Non-pigmented ciliary epithelial cell (primary cell): ENCODE data around the gene HUWE1.
"Not testable (repeated sequence)": the region's sequence is repeated elsewhere in the genome, so short reads cannot be mapped to it uniquely, and the experiment has no call there.

Experiments
- DNase-seq: peaks from one replicate; pipeline ENCODE4 v3.0.0-alpha.2; 2010; ENCODE audit warnings: low read depth

HUWE1 gene

DNA sequence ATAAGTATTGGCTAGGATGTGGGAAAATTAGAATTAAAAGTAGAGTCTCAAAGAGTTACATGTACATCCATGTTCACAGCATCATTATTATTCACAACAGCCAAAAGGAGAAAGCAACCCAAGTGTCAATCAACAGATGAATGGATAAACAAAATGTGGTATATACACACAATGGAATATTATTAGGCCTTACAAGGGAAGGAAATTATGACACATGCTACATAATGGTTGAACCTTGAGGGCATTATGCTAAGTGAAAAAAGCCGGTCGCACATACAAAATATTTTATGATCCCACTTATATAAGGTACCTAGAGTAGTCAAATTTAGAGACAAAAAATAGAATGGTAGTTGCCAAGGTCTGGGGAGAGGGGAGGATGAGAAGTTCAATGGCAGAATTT lies 80.1 kb downstream of the HUWE1 start:
- no peak for DNase-seq

DNA sequence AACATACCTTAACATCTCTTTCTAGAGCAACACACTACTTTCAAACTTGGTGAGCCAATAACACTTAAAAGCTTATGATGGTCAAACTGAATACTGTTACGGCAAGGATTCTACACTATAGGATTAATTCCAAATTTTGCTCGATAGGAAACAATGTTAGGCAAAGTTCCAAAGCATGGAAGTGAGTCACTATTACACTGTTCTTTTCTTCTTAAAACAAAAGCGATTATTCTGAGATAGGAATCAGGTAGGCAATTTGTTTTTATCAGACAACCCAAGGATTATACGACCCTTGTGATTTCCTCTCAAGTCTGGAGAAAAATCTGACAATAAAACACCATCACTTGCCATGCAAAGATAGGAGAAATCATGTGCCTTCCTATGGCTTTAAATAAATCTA lies 81.5 kb downstream of the HUWE1 start:
- DNase-seq, result no peak

DNA sequence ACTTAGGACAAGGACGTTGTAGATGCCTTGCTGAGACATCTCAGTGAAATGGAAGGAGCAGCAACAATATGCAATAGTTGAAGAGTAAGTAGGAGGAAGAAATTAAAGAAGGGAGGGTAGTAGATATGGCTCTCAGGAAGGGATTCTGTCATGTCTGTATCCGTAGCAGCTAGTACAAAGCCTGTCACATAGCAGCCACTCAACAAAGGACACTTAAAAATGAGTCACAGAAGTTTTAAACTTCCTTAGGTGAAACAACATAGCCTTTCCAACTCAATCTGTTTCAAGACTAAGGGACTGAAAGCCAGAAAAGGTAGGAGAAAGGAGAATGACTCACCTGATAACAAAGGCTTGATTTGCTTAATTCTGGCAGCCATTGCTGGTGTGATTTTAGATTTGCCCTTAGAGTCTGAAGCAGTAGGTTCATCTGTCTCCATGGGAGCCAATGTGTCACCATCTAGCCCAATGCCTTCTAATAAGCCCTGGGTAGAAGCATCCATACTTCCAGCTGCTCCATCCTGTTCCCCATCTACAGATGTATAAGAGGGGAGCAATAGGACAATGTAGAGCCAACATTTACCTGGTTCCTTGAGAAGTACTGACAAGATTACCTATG lies 86.6 kb downstream of the HUWE1 start:
- DNase-seq, result no peak

DNA sequence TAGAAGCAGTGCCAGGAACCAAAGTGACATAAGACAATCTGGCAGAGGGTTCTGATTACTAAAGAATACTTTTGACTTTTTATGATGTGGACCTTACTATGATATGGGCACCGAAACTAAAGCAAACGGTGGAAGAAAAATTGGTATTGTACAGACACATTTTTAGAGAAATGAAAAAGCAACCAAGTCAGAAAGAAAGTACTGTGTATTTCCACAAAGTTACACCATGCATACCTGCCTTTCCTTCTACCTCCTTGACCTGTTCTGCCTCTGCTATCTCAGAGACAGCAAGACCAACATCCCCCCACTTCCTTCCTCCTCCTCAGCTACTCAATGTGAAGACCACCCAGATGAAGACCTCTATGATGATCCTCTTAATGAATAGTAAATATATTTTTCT lies 88.3 kb downstream of the HUWE1 start:
- no peak for DNase-seq

DNA sequence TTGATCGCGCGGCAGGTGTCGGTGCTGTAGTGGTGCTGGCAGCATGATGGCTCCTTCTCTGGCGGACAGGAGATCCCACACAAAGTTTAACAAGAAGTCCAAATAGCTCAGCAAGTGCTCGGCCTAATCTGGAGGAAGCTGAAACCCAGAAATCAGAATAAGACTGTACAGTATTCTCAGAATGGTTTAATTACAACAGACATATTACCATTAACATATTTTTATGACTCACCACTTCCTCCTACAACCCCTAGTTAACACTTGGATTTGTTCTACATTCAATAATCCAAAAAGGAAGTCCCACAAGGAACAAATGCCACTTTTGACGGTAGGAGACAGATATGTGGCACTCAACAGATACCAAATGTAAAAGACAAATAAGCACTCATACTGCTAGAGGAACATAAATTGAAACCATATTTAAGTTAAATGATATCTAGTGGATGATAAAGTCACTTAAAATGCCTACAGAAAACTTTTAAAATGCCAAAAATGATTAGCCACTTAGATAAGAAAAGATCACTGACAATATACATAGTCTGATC lies 91.2 kb downstream of the HUWE1 start:
- no peak for DNase-seq

DNA sequence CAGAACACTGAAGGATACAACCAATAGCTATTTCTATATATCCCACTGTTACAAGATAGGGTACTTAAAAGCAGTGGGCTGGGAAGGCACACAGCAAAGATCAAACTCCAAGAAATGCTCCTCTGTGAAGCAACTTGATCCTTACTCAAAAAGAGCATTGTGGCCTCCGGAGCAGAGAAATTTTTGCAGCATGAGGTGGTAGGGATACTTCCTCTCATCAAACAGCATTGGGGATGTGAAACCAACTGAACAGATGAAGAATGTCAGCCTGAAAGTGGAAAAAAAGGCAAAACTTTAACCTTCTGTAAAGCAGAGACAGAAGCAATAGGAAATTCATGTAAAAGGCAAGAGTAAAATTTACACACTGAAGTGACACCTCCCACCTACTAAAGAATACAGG lies 92.2 kb downstream of the HUWE1 start:
- DNase-seq, result peak; percentile 35

DNA sequence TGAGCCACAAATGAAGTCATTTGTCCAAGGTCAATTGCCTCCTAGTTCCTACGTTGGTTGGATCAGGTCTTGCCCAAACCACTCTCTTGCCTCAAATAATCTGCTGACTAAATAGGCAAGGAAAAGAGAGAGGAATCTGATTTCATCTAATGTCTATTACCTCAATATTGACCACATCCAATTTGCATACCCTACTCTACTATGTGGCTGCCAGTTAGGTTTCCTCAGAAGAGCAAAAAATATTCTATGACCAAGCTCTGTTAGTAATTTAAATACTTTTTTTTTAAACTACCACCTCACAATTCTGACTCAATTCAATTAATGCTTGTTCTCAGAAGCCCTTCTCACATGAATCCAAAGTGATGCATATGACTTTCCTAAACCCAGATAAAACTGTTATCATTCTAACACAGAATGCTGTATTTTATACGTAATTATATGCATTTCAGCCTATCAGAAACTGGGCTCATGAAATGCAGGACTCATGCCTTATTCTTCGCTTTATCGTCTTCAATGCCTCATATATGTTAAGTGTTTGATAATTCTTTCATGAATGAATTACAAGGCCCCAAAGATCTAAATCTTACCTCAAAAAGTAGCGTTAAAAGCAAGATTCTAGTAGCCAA lies 98.6 kb downstream of the HUWE1 start:
- no peak for DNase-seq

DNA sequence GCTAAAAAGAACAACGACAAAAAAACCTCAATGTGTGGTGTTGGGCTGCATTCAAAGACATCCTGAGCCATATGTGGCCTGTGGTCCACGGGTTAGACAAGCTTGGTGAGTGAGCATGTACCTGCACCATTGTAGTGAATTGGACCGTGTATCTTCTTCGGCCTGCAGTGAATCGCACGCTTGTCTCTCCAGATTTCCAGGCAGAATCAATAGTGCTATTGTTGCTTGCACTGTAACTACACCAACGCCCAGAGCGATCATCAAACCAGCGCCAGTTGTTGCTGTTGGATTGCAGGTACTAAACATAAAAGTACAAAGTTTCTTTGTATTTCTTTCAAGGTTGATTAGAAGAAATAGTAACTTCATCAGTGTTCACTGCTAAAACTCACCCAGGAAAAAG lies 101.6 kb downstream of the HUWE1 start:
- no peak for DNase-seq

DNA sequence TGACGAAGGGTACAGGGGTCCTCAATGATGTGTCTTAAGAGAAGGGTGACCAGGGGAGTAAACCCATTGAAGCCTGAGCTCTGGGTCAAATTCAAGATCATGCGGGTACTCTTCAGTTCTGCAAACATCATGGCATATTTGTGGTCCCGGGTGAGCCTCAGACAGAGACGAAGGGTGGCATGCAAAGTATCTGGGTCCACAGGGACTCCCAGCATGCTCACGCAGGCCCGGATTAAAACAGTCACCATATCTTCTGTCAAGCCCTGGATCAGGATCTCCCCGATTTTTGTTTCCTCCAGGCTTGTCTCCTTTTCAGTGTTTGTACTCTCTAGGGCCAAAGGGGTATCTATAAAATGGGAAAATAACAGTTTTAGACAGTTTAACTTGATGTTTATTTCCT lies 102.9 kb downstream of the HUWE1 start:
- DNase-seq, result no peak

DNA sequence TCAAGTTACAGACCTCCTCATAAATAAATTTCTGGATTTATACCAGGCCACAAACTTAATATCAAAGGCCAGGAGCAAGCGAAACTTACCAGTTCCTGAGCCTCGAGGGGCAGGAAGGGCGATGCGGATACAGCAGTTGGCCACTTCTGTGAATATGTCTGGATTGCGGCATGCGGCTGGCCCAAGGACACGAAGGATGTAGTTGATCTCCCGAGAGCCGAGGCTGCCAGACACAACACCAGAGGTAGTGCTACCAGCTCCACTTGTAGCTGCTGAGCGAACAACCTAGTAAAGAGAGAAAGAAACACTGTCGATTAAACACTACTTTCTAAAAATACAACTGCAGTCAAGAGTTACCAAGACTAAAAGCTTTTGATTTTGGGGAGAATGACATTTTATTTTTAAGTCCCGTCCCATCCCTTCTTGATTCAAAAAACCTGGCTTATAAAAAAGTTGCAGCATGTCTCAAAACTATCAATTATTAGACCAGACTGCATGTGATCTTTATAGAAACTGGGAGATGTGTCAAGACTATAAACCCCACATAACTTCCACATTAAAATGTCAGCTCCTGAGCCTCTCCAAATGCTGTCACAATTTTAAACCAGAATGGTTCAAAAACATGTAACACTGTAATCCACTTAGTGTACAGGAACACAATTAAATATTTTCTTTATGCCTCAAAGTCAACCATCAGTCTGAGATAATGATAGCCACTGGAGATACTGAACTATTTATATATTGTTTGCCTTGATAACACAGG lies 105.6 kb downstream of the HUWE1 start:
- DNase-seq, result no peak

DNA sequence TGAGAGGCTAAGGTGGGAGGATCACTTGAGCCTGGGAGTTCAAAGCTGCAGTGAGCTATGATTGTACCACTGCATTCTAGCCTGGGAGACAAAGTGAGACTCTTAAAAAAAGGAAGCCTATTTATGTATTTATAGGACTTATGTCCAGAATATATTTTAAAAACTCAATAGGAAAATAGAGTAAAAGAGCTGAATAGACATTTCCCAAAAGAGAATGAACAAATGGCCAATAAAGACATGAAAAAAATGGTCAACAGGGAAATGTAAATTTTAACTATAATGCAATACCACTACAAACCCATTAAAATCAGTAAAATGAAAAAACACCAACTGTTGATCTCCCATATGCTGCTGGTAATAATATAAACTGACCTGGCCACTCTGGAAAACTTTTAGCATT lies 115.0 kb downstream of the HUWE1 start:
- no peak for DNase-seq

DNA sequence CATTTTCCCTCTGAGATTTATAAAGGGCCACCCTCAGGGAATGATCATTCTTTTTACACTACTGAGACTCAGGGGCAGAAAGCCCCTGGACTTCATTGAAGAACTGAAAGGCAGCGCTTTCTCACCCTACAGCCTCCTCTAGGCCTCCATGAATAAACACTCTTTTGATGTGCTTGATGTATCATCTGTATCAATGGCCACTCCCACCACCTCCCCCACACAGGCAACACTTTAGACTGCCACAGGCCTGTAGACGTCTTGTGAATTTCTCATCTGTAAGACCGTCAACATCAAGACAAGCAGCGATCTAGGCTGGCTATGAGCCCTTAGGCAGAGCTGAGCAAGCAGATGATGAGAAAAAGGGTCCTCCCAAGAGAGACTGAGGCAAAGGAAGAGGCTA lies 123.2 kb downstream of the HUWE1 start:
- DNase-seq, result no peak

DNA sequence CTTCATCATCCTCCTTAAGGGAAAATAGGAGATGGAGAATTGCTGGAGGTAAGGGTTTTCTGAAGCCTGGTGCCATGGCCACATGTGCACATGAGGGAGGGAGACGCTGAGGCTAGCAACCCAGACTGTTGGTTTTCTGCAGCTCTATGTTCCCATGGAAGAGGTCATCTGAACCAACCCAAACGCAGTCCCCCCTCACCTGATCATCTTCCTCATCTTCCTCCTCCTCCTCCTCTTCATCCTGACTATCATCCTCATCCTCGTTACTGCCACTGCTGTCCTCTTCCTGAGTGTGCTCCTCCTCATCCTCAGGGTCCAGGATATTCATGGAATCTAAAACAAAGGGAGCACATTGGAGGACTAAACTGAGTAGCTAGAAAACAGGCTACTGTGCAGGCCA lies 124.6 kb downstream of the HUWE1 start:
- DNase-seq, result no peak

DNA sequence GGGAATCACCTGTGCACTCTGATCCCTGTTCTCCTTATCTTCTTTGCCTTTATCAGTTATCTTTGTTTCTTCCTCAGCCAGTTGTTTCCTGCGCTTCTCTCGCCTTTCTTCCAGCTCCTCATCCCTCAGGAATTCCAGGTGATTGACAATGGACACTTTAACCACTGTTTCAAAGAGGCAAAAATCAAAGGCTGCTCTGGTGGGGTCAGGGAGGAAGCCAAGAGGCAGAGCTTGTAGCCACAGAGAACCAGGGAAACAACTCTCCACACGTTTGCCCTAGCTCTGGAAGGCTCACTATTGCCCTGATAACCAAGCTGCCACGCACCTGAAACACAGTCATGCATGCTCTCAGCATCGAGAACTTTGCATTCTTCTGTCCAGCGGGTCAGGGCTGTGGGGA lies 127.9 kb downstream of the HUWE1 start:
- no peak for DNase-seq

DNA sequence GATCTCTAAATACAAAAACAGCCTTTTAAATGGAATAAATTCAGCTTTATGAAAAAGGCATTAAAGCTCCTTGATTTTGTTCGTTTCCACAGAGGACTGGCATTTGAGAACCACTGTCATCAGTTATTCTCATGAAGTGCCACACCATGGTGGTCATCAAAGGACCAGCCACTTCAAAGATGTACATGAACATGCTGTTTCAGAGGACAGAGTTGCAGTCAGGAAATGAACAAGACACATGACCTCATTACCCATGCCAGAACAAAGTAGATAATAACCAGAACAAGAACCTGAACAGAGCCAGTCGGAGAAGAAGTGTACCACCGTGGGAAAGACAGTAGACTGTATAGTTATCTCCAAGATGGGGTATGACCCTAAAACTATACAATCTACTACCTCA lies 129.7 kb downstream of the HUWE1 start:
- no peak for DNase-seq

DNA sequence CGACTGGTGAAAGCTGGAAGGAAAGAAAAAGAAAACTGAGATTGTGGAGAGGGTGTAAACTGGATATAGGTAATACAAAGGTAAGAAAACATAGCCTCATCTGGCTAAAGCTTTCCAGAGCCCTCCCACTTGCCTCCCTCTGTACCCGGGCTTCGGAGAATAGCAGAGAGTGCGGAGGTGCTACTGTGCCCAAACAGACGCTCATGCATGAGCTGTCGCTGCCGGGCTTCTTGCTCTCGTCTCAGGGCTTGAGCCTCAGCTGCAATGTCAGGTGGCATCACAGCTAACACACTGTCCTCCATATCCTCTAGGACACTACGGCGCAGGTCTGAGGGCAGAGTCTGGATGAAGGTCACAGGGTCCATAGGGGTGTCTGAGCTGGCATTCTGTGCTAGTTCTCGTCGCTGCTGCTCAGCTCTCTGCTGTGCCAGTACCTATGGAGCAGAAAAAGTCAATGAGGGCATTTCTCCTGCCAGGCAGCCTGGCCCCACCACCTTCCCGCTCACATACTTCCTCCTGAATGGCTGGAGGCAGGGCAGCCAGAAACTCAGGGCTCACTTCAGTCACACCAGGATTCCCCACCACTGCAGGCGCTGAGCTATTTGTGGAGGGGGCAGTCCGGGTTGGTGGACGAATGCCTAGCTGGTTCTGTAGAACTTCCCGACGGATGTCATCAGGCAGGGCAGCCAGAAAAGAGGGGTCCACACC lies 135.6 kb downstream of the HUWE1 start:
- DNase-seq, result no peak

DNA sequence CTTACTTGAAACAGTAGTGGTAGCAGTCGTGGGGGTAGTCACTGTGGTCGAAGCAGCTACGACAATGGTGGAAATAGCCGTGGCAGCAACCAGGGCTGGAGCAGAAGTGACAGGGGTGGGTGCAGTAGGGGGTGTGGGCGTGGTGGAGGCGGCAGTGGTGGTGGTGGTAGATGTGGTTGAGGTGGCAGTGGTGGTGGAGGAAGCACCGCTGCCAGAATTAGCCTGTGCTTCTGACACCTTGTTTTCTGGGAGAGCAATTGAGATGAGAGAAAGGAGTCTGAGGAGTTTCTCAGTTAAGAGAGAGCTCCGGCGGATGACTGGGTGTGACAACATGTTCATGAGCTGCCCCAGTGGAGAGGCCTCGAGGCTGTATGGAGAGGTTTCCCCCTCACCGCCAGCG lies 138.9 kb downstream of the HUWE1 start:
- DNase-seq, result no peak

DNA sequence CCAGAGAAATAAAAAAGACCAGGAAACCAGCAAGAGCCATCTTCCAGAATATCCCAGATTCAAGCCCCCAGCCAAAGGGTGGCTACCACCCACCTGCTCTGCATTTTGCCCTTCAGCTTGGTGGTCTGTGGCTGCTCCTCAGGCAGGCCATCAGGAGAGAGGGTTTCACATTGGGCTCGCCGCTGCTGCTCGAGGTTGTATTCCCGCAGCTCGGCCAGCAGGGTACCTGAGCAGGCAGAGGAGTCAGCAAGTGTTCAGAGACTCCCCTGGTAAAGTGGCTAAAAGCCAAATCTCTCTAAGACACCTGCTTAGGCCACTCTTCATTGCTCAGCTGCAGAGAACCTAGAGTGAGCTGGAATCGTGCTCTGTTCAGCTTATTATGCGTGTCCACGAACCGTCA lies 141.6 kb downstream of the HUWE1 start:
- no peak for DNase-seq

DNA sequence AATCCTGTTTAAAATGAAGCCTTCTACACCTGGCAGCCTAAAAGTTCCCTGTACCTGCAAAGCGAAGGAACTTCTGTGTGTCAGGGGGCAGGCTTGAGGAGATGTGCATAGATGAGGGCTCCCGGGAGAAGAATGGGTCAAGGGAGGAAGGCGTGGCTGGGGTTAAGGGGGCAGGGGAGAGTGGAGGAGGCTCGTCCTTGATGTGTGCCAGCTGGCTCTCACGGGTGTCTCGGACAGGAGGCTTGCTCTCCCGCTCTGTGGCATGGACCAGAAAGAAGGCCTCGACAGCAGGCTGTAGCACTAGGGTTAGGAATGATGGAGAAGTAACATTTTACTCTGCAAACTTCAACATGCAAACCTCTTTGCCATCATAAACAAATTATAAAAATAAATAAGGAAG lies 147.7 kb downstream of the HUWE1 start:
- no peak for DNase-seq

DNA sequence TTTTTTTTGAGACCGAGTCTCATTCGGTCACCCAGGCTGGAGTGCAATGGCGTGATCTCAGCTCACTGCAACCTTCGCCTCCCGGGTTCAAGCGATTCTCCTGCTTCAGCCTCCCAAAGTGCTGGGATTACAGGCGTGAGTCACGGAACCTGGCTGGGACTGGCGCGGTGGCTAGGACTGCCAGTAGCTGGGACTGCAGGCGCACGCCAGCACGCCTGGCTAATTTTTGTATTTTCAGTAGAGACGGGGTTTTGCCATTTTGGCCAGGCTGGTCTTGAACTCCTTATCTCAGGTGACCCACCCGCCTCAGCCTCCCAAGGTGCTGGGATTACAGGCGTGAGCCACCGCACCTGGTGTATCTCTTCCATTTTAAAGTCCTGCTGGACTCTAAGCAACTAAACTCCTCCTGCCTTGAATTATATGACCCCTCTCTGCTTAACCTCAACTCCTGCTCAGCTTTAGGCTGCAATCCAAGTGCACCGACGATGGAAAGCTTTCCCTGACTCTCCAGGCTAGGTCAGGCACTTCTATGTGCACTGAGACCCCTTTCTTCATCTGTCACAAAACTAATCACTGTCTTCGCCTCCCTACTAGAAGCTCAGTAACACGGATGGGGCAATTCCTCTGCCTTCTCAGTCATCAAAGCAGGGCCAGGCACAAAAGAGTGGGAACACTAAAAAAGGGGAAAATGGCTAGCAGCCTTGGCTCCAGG lies 155.1 kb downstream of the HUWE1 start:
- DNase-seq, result not testable (repeated sequence)

DNA sequence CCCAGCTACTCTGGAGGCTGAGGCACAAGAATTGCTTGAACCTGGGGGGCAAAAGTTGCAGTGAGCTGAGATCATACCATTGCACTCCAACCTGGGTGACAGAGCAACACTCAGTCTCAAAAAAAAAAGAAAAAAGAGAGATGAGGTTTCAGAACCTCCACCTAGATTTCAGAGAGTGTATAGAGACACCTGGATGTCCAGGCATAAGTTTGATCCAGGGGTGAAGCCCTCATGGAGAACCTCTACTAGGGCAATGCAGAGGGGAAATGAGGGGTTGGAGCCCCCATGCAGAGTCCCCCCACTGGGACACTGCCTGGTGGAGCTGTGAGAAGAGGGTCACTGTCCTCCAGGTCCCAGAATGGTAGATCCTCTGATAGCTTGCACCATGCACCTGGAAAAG lies 159.5 kb downstream of the HUWE1 start:
- DNase-seq, result no peak

DNA sequence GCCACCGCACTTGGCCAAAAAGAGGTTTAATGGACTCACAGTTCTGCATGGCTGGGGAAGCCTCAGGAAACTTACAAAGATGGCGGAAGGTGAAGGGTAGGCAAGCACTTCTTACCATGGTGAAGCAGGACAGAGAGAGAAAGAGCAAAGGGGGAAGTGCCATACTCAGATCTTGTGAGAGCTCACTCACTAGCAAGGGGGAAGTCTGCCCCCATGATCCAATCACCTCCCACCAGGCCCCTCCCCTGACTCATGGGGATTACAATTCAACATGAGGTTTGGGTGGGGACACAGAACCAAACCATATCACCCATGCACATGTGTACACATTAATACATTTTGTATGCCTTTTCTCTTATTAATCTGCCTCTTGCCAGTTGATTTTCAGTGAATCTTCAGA lies 175.2 kb downstream of the HUWE1 start:
- DNase-seq, result no peak
